Endodermal cell (in vitro differentiated cells): ENCODE measurements around the gene GTF2A1L. TPM values are rescaled to one million over a fixed set of nuclear protein-coding genes. Genes with fewer than 3 reads are reported as not detected.

Source experiments
- DNase-seq: peaks from one replicate; pipeline ENCODE4 v3.0.0-alpha.2; 2017
- H3K27ac ChIP-seq: 2 replicates; pipeline ENCODE4 v1.5.1; 2013; ENCODE audit warnings: mild to moderate bottlenecking, low read depth, low read length, moderate library complexity
- H3K27me3 ChIP-seq: 2 replicates; pipeline ENCODE4 v1.6.1; 2013; ENCODE audit warnings: mild to moderate bottlenecking, low read length, moderate library complexity; ENCODE audit not compliant: insufficient read depth, control insufficient read depth, poor library complexity, severe bottlenecking
- H3K36me3 ChIP-seq: 2 replicates; pipeline ENCODE4 v1.7.0; 2013; ENCODE audit warnings: mild to moderate bottlenecking, low read length, moderate library complexity; ENCODE audit not compliant: control insufficient read depth, insufficient read depth
- H3K4me1 ChIP-seq: one replicate; pipeline ENCODE4 v1.7.0; 2013; ENCODE audit warnings: low read length; ENCODE audit not compliant: control insufficient read depth, insufficient read depth
- H3K4me3 ChIP-seq: 2 replicates; pipeline ENCODE4 v1.5.1; 2013; ENCODE audit warnings: mild to moderate bottlenecking, low read length, moderate library complexity
- H3K9ac ChIP-seq: 2 replicates; pipeline ENCODE4 v1.6.1; 2013; ENCODE audit warnings: mild to moderate bottlenecking, low read length, moderate library complexity; ENCODE audit not compliant: poor library complexity, severe bottlenecking; ENCODE audit errors: extremely low read depth
- H3K9me3 ChIP-seq: 2 replicates; pipeline ENCODE4 v1.6.1; 2013; ENCODE audit warnings: mild to moderate bottlenecking, low read length, moderate library complexity; ENCODE audit not compliant: control insufficient read depth
- H3K27ac Mint-ChIP-seq: 2 replicates; pipeline ENCODE4 v1.8.0; 2020; ENCODE audit warnings: mixed read lengths
- H3K27me3 Mint-ChIP-seq: 2 replicates; pipeline ENCODE4 v1.8.0; 2021; ENCODE audit warnings: mild to moderate bottlenecking, mixed read lengths; ENCODE audit not compliant: insufficient read depth
- H3K36me3 Mint-ChIP-seq: 2 replicates; pipeline ENCODE4 v1.8.0; 2020; ENCODE audit warnings: low read depth, mixed read lengths
- H3K4me1 Mint-ChIP-seq: 2 replicates; pipeline ENCODE4 v1.8.0; 2020; ENCODE audit warnings: mixed read lengths
- H3K4me3 Mint-ChIP-seq: 2 replicates; pipeline ENCODE4 v1.8.0; 2020; ENCODE audit warnings: mild to moderate bottlenecking, moderate library complexity, mixed read lengths
- H3K9me3 Mint-ChIP-seq: 2 replicates; pipeline ENCODE4 v1.8.0; 2020; ENCODE audit warnings: mild to moderate bottlenecking, mixed read lengths
- CTCF ChIP-seq: fragments of 200-600 bp; sonication (generic); conservative IDR thresholded peaks from 2 replicates; pipeline ENCODE4 v1.5.0; 2021; ENCODE audit warnings: antibody characterized with exemption, mild to moderate bottlenecking
- WGBS, 2 experiments: methylation state at CpG; one replicate each; pipeline versions ENCODE4 v1.1.5 to v1.1.7; 2013; ENCODE audit warnings: missing lambda C conversion rate in 2 of 2, mixed read lengths in 1 of 2; ENCODE audit not compliant: insufficient coverage in 1 of 2, insufficient read length in 1 of 2; 5-methylcytosine and 5-hydroxymethylcytosine counted together
- total RNA-seq, 2 donors: library from RNA; stranded (reverse); fragmentation: NEBNext Ultra II Directional in 1 of 2; extraction: Animal tissue kit (Norgen Biotek cat#: 25700) in 1 of 2; gene quantifications; 2 replicates in 1 of 2; 3 replicates in 1 of 2; pipeline ENCODE4 v1.2.1, GENCODE V29; 2021

Gene GTF2A1L
- total RNA-seq, 2 donors from 2014 or later: not detected

- WGBS, 2 experiments: 80 to 90% methylated on average over 3 to 5 of the region's 5 CpGs
- Mint-ChIP-seq H3K9me3 (no peaks in the 10 kb centered on the region), H3K4me1 (peaks cover 11% of the 10 kb centered on the region), H3K27ac (no peak overlapping the region), H3K4me3 (no peak overlapping the region), H3K36me3 (peaks cover 13% of the 10 kb centered on the region), H3K27me3 (no peaks in the 10 kb centered on the region)
- Histone ChIP-seq H3K9me3 (no peaks in the 10 kb centered on the region), H3K4me3 (no peak overlapping the region), H3K27me3 (no peaks in the 10 kb centered on the region), H3K4me1 (no peaks in the 10 kb centered on the region), H3K9ac (no peak overlapping the region), H3K36me3 (no peaks in the 10 kb centered on the region), H3K27ac (peak overlapping the region; percentile 76)
- DNase-seq: no peak
- TF ChIP-seq CTCF: no peak
Measured at GRCh38 chr2:48587560-48587959, 30.1 kb upstream of the GTF2A1L start.

- WGBS, 2 experiments: 97 to 100% methylated on average over 2 to 3 of the region's 3 CpGs
- Mint-ChIP-seq H3K4me3 (no peak overlapping the region), H3K27ac (no peak overlapping the region), H3K36me3 (peaks cover 11% of the 10 kb centered on the region), H3K4me1 (peaks cover 11% of the 10 kb centered on the region), H3K9me3 (no peaks in the 10 kb centered on the region), H3K27me3 (no peaks in the 10 kb centered on the region)
- H3K9ac ChIP-seq: no peak overlapping the region
- H3K4me3 ChIP-seq: no peak overlapping the region
- DNase-seq: no peak
- no peaks in the 10 kb centered on the region for H3K4me1 ChIP-seq
- no peaks in the 10 kb centered on the region for H3K36me3 ChIP-seq
- H3K27me3 ChIP-seq: no peaks in the 10 kb centered on the region
- peak overlapping the region; percentile 76 for H3K27ac ChIP-seq
- no peaks in the 10 kb centered on the region for H3K9me3 ChIP-seq
- no peak for TF ChIP-seq CTCF
Measured at GRCh38 chr2:48587961-48588360, 29.7 kb upstream of the GTF2A1L start.

- no peaks in the 10 kb centered on the region for H3K9me3 Mint-ChIP-seq
- H3K4me1 ChIP-seq: no peaks in the 10 kb centered on the region
- no peak overlapping the region for H3K27ac ChIP-seq
- no peaks in the 10 kb centered on the region for H3K27me3 Mint-ChIP-seq
- 100% methylated on average over 1 of the region's 1 CpG for WGBS, 2 experiments
- no peak overlapping the region for H3K27ac Mint-ChIP-seq
- H3K9ac ChIP-seq: no peak overlapping the region
- no peak overlapping the region for H3K4me3 ChIP-seq
- TF ChIP-seq CTCF: no peak
- no peaks in the 10 kb centered on the region for H3K36me3 ChIP-seq
- H3K4me3 Mint-ChIP-seq: no peak overlapping the region
- no peaks in the 10 kb centered on the region for H3K9me3 ChIP-seq
- H3K27me3 ChIP-seq: no peaks in the 10 kb centered on the region
- DNase-seq: no peak
- peaks cover 9% of the 10 kb centered on the region for H3K36me3 Mint-ChIP-seq
- H3K4me1 Mint-ChIP-seq: peaks cover 11% of the 10 kb centered on the region
Measured at GRCh38 chr2:48588745-48589144, 28.9 kb upstream of the GTF2A1L start.
